ENCODE data around the gene FRMD4A.

GRCh38 chr10:14296065-14296709, 34.5 kb downstream of the FRMD4A start:
- TF ChIP-seq CTCF (conservative IDR thresholded peaks at IDR 0.05 in 1 of 2, IDR thresholded peaks at IDR 0.05 in 1 of 2; ENCODE audit: extremely low read depth in 1 of 2, insufficient read depth in 1 of 2, low read depth in 1 of 2, low read length in 2 of 2), result no peak
- TF ChIP-seq EZH2 (IDR thresholded peaks at IDR 0.05; ENCODE audit: borderline replicate concordance, low read length), result no peak
